ENCODE results near the gene RPL14.

Gene RPL14

DNA sequence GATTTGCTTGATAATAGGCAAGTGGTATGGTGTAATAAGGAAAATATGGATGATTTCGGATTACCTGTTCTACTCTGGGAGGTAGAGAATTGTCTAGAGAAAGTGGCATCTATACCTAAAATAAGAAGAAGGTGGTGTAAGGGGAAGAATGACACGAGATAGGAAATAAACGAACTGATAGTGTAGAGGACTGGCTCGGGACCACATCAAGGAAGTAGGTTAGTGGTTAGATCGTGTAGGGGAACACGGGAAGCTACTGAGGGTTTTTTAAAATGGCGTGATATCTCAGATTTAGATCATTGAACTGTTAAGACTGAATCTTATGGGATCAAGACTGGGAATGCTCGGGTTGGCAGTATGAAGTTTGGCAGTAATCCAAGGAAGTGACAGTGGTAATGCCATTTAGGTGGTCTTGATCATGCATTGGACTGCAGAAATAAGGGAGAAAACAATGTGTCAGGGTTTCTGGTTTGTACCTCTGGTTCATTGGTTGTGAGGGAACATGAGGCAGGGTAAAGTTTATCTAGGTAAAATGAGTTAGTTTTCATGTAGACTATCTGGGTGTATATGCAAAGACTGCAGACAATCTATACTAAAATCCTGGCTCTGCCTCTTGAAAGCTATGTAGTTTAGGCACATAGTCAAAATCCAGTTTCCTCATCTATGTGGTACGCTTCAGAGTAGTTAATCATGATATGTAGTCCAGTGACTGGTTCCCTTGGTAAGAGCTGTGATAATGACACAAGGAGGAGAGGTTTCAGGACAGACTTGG, 7.4 kb downstream of the RPL14 start:
- peak; percentile 11 for FAIRE-seq

DNA sequence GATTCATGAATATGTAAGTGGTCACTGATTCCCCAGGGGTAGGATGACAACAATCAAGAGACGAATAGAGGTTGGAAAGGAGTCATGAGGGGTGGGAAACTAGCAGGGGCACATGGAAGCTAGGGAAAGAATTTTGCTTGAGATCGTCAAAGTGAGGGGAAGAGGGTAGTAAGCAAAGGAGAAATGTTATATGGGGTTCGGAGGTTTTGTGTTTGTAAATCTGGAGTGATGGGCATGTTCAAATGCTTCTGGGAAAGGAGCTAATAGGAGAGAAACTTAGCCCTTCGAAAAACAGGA, 7.9 kb downstream of the RPL14 start:
- FAIRE-seq = no peak

DNA sequence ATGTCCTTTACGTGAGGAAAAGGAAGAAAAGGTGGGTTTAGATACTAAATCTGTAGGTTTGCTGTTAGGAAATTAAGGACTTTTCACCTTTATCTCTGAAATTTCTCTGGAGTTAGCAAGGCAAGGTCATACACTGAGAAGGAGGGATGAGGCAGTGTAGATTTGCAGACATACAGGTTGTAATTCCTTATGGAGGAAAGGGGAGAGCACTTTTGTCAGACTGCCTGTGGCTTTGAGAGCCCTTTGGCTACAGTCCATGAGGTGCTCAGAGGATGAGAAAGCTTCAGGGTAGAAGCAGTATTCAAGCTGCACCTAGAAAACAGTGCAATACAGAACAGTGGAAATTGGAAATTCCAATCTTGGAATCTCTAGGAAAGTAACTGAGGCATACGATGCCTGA, 8.3 kb downstream of the RPL14 start:
- peak; percentile 47 for FAIRE-seq

- FAIRE-seq = no peak
These were observed 10.9 kb downstream of the RPL14 start for GRCh38 chr3:40468018-40468417.

GRCh38 chr3:40470701-40471100, 13.6 kb downstream of the RPL14 start:
- FAIRE-seq = no peak

GRCh38 chr3:40476478-40477470, 19.6 kb downstream of the RPL14 start, which contains the start of gene ZNF619:
Gene ZNF619, plus strand, starts transcription at chr3:40477122. Its CDS starts 858 bp downstream, at chr3:40477980.
- FAIRE-seq = peak; percentile 48

- no peak for FAIRE-seq
These were observed 20.5 kb downstream of the RPL14 start for GRCh38 chr3:40477666-40478065.

GRCh38 chr3:40487172-40487571, 30.0 kb downstream of the RPL14 start:
- FAIRE-seq = no peak

DNA sequence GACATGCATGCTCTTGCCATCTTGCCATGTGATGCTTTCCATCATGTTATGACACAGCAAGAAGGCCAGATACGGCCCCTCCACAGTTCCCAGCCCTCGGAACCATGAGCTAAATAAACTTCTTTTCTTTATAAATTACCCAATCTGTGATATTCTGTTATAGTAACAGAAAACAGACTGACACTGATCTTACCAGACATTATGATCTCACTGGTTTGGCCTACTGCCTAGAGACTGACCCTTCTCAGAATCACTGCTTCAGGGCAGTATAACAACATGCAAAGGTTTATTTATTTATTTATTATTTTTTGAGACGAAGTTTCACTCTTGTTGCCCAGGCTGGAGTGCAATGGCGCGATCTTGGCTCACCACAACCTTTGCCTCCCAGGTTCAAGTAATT, 33.8 kb downstream of the RPL14 start:
- no peak for FAIRE-seq

DNA sequence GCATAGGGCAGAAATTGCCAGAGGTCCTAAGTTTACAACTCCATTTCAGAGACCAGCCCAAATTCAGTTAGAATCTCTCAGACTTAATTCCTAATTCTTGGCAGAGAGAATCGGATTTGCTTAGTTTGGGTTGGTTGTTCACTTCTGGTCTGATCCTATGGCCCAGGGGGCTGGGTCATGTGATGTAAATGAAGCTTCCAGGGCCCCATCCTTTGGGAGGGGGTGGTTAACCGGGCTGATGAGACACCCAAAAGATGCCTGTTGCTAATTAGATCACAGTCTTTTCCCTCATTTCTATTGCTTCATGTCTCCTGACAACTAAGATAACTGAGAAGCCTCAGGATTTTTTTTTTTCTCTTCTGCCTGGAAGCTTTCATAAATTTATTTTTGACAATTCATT, 37.6 kb downstream of the RPL14 start:
- no peak for FAIRE-seq

- FAIRE-seq = no peak
These were observed 40.1 kb downstream of the RPL14 start for GRCh38 chr3:40497288-40497687.

DNA sequence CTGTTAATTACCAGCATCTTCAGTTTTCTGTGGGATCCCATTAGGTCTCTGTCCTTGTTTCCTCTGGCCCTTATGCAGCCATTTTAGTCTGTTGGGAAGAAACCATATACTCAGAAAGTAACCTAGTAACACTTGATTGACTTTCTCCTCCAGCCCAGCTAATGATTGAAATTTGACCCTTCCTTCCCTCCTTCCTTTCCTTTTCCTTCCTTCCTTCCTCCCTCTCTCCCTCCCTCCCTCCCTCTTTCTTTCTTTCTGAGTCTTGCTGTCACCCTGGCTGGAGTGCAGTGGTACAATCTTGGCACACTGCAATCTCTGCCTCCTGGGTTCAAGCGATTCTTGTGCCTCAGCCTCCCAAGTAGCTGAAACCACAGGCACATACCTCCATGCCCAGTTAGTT, 42.8 kb downstream of the RPL14 start:
- no peak for FAIRE-seq

DNA sequence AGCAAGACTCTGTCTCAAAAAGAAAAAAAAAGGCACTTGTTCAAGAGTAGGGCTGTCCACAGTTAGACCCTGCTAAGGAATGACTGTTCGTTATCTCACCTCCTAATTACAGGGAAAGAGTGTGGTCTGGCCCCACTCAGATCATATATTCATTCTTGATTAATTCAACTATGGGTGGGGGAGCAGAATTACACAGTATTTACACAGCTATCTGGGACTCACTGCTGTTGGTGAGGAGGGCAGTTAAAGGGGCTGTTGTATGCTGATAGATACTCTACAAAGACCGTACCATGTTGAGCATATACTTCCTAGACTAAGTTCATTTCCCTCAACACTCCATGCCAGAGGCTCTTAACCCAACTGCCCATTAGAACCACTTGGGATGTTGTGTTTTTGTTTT, 44.9 kb downstream of the RPL14 start:
- FAIRE-seq = no peak

GRCh38 chr3:40504636-40505430, 47.7 kb downstream of the RPL14 start:
- FAIRE-seq = no peak

GRCh38 chr3:40505599-40506462, 48.7 kb downstream of the RPL14 start, which contains the start of gene ZNF620:
Gene ZNF620, plus strand, starts transcription at chr3:40506039. Its CDS starts 314 bp downstream, at chr3:40506353.
- peak; percentile 87 for FAIRE-seq

GRCh38 chr3:40511031-40511718, 54.0 kb downstream of the RPL14 start:
- no peak for FAIRE-seq

DNA sequence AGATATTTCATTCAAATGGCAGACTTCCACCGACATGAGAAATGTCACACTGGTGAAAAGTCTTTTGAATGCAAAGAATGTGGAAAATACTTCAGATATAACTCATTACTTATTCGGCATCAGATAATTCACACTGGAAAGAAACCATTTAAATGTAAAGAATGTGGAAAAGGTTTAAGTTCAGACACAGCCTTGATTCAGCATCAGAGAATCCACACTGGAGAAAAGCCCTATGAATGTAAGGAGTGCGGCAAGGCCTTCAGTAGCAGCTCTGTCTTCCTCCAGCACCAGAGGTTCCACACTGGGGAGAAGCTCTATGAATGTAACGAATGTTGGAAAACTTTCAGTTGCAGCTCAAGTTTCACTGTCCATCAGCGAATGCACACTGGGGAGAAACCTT, 59.1 kb downstream of the RPL14 start:
- FAIRE-seq = no peak

GRCh38 chr3:40518067-40518466, 60.9 kb downstream of the RPL14 start:
- FAIRE-seq = no peak

Measured in G401.6 (cell line).